GM10847 (cell line): Measurements from ENCODE around the gene QSOX1.

ENCODE experiments used
- POLR2A ChIP-seq: IDR thresholded peaks from 2 replicates; pipeline ENCODE4 v1.6.1; 2011; ENCODE audit not compliant: insufficient read length; ENCODE audit errors: extremely low read depth

The QSOX1 gene

DNA sequence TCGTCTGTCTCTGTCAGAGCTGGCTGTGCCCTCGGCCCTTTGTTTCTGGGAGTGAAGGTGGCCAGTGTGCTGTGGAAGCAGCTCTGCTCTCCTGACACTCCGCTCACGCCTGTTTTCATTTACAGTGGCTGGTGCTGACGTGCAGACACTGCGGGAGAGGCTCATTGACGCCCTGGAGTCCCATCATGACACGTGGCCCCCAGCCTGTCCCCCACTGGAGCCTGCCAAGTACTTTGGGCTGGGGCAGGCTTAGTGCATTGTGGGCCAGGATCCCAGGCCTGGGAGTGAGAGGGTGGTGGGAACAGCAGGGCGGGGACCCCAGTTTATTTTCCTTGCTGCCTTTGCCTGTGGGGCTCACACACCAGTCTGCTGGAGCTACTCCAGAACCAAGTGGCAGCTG, 21.1 kb downstream of the QSOX1 start:
- TF ChIP-seq POLR2A = no peak

DNA sequence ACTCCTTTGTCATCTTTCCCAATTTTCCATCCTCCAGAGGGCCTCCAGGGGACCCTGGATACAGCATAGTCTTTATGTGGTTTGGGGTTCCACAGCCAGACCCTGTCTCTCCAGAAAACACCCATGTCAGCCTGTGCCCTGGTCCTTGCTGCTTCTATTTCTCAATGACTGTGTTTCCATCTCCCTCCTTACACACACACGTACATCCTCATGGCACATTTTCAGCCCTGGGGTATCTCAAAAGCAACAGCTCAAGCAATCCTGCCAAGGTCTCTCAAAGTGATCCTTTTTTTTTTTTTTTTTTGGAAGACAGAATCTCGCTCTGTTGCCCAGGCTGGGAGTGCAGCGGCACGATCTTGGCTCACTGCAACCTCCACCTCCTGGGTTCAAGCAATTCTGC, 22.3 kb downstream of the QSOX1 start:
- TF ChIP-seq POLR2A = no peak

DNA sequence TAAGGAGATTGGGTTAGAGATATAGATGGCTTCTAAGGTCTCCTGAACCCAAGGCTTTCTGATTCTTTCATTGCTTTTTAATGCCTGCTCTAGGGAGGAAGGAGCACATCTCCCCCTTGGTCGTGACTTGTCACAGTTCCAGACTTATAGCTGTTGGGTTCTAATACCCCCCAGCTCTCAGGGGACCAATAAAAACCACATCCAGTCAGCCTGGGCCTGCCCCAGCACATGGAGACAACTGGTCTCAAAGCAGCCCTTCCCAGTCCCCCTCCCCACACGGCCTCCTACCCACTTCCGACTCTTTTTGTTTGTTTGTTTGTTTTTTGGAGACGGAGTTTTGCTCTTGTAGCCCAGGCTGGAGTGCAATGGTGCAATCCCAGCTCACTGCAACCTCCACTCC, 23.3 kb downstream of the QSOX1 start:
- TF ChIP-seq POLR2A = no peak

DNA sequence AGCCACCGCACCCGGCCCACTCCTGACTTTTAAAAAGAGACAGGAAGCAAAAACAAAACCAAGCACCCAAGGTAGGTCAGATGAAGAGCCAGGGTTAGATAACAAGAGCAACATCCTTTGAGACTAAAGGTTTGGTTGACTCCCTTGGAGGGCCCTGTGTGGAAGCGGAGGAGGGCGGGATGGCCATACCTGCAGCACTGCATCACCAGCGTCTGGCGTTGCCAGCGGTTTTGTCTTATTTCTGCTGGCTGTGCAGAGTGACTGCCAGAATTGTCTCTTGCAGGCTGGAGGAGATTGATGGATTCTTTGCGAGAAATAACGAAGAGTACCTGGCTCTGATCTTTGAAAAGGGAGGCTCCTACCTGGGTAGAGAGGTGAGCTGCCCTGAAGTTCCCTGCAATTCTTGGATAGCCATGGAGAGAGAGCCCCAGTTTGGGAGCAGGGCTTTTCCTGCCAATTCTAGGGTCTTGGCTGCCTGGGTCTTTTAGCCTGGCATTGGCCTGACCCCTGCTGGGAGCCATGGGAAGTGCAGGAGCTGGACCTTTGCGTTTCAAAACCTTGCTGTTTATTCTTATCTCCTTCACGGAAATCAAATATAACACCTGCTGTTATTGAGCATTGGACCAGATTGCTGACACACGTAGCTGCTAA, 24.0 kb downstream of the QSOX1 start:
- TF ChIP-seq POLR2A = no peak

DNA sequence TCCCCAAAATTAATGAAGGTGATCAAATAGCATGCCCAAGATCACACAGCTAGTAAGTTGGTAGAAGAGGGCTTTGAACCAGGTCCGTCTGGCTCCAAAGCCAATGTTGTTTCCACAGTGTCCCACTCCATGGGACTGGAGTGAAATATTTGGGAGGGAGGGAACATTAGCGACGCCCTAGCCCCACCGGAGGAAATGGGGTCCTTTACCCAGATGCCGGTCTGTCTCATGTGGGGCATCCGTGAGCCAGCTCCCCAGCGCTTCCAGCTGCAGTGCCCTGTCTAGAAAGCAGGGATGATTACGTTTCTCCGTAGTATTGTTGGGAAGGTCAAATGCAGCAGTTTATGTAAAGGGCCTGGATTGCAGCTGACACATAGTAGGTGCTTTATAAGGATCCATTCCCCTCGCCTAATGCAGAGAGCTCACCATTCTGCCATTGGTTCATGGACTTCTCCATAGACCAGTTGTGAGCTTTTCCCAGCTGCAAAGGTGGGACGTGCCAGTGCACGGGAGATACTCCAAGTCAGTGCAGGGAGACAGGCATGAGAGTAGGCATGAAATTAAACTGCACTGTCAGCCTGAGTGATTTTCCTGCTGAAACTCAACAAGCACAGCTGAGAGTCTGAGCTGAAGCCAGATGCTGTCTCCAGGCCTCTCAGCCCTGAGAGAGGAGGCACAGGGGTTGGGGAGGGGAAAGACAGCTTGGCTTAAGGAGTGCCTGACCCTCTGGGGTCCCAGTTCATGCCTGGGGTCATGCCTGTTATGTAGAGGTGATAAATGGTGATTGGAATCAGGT, 24.7 kb downstream of the QSOX1 start:
- no peak for TF ChIP-seq POLR2A

DNA sequence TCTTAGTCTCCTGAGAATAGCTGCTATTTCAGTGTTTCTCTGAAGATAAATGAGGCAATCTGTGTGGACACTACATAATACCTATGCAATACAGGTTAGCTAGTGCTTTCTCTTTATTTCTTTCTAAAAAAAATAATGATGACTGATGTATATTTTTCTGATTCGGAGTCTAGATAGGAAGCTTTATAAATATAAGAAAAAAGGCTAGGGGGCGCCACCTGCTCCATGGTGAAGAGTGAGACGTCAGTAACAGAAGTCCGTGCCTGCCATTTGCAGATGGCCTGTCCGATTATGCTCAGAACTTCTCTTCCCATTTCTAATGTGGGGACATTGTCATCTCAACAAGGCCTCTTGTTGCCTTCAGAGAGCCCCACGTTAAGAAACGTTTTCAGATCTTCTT, 26.4 kb downstream of the QSOX1 start:
- no peak for TF ChIP-seq POLR2A

DNA sequence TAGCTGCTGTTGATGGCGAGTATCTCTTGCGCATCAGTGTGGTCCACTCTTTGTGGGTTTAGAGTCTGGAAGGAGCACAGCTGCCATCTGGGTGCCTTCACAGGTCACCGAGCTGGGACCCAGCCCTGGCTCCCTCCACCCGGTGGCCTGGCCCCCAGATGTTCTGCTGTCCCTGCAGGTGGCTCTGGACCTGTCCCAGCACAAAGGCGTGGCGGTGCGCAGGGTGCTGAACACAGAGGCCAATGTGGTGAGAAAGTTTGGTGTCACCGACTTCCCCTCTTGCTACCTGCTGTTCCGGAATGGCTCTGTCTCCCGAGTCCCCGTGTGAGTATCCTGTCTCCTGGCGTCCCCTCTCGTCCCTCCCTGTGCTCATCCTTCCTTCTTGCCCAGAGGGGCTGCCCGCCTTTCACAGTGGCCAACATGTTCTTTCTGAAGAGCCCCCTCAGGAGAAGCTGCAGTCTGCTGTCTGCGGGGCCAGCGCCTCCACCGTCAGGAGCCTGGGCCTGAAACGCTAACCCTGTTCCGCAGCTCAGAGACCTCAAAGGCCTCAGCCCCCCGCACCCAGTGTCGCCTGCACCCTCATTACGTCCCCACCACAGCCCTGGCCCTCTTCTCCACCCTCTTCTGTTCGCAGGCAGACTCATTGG, 27.4 kb downstream of the QSOX1 start:
- no peak for TF ChIP-seq POLR2A

DNA sequence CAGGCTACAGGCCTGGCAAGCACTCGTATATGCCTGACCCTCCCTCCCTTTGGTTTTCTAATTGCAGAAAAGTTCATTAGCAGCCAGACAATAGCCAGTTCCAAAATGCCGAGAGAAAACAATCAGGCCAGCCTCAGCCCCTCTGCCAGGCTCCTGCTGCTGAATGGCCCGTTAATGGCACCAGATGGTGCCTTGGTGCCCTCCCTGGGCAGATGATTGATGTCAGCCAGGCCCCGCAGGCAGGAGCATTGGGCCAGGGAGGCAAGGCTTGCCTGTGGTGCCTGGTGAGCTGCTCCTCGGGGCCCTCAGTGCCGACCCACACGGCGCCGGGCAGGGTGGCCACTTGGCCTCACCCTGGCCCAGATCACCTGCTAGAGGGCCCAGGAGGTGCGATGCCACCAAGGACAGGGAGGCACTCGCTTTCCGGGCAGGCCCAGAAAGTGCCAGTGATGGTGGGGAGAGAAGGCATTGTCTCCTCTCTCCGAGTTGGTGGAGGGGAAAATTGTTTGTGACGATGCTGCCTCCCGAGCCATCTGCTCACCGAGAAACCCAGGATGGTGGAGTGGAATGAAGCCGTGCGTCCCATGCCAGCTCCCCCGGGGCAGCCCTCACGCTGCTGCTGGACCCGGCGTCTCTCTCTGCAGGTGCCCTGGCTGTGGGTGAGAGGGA, 28.1 kb downstream of the QSOX1 start:
- TF ChIP-seq POLR2A = no peak

DNA sequence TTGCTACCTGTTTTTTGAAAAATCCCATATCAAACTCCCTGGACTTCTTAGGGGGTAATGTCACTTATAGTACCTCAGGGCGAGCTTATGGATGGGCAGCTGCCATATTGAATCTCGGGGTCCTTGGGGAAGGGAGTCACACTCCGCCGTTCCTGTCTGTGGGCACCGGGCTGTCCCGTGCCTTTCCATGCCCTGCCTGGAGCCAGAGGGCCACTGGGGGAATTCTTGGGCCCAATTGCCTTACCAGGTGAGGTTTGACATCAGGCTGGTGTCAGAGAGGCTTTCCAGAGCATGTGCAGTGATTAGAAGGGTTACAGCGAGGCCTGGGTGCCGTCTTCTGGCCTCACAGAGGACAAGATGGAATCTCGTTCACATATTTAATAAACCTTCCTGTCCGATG, 28.8 kb downstream of the QSOX1 start:
- no peak for TF ChIP-seq POLR2A

DNA sequence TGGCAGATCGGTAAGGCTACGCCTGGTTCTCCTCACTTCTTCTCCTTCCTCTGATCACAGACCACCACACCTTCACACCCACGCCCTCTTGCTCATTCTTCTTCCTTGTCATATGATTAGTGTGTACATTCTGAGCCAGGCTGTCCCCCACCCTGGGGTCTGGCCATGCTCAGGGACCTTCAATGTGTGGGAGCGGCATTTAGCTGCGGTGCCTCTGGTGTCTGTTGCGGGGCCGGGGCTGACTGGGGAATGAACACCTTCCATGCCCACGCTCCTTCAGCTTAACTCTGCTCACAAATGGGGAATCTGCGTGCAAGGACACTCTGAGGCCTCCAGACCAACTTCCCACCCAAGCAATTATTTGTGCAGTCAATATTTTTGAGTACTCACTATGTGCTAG, 29.4 kb downstream of the QSOX1 start:
- TF ChIP-seq POLR2A = no peak

DNA sequence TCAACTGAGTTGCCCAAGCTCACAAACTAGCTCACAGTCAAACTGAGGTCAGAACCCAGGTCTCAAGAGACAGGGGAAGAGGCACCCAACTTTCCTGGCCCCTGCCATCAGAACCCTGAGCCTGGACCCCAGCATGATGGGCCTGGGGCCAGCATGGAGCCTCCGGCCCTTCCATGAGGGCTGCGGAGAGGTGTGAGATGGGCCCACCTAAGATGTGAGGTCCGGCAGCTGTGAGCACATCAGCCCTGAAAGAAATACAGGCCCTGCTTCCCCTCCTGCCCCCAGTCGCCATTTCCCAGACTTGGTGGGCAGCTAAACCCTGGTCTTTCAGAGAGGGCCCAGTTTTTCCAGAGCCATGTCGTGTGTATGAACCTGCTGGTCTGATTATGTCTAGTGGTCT, 30.6 kb downstream of the QSOX1 start:
- no peak for TF ChIP-seq POLR2A

DNA sequence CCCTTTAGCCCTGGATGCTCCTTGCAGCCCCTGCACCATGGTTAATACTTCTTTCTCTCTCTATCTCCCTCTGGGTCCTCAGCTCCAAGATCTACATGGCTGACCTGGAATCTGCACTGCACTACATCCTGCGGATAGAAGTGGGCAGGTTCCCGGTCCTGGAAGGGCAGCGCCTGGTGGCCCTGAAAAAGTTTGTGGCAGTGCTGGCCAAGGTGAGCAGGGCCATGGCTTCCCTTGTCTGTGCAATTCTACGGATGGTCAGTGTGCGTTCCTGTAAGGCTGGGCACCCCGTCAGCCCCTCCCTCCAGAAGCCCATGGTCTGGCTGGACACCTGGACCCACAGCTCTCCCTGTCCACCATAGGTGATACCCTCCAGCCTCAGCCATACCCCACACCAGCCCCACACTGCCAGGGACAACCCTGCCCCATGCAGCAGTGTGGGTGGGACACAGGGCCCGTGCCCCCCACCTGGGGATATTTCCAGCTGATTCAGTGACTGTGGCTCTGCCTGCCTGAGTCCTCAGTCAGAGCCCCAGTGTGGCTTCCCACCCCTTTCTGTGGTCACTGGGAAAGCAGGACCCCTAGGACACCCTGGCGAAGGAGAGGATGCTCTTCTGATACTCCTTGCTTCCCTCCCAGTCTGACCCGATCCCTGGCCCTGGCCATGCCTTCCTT, 31.4 kb downstream of the QSOX1 start:
- TF ChIP-seq POLR2A = no peak

DNA sequence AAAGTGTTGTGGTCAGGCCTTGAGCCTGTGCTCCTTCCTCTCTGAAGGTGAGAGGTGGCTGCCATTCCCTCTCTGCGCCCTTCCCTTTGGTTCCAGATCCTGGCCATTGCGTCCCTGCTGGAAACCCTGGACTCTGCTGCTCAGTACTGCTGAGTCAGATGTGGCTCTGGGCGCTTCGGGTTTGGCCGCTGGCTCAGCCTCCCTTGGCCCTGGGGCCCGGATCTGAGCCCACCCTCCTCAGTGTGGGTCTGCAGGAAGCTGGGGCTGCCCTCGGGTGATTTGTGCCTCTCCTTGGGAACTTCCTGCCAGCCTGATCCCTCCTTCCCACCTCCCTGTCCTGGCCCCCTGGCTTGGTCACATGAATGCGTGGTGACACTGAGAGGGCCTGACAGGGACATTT, 32.2 kb downstream of the QSOX1 start:
- no peak for TF ChIP-seq POLR2A

DNA sequence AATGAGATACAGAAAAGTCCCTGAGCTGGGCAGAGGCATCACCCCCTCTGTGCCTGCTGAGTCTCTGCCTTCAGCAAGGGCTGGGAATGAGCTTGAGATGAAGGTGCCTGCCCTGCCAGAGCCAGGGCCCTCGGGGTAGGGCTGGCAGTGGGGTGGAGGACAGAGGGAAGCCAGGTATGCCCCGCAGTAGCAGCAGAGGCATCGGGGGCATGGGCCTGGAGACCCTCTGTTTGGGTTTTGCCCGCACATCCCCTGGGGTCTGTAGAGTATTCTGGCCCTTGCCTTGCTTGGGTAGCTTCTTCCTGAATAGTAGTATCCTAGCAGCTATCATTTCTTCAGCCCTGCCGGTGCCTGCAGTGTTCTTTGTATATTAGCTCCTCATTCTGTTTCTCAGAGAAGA, 33.0 kb downstream of the QSOX1 start:
- no peak for TF ChIP-seq POLR2A

DNA sequence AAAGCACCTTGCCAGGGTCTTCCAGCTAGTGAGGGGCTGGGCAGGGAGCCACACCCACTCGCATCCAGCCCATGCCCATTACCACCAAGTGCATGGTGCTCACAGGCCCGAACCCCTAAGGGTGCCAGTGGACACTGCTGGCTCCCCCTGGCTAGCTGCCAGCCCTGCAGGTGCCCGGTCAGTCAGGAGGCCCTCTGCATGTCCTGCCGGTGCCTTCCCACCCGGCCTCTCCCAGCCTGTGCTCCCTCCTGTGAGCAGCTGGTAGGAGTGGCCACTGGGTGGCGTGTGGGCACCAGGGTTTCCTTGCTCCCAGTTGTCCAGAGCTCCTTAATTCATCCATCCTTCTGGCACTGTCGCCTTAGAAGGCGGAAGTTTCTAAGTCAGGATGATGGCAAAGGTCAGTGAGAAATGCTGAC, 33.4 kb downstream of the QSOX1 start:
- no peak for TF ChIP-seq POLR2A

DNA sequence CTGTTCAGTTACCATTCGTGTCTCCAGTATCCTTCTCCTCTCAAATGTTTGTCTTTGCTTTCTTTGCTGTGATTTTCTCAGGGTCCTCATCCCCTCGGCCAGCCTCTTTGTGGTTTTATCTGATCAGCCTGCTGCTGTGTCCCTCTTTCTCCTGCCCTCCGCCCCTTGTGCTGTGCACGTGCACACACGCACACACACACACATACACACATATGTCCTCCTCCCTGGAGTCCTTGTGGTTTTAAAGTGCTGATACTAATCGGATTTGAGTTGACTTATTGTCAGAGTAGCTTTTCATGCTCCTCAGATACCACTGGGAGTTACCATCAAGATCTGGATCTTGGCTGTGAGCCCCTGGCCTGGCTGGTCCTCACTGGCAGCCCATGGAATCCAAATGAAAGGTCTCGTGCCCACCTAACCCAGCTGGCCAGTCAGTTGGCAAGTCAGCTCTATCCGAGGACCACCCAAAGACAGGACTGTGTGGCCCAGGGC, 34.1 kb downstream of the QSOX1 start:
- no peak for TF ChIP-seq POLR2A

DNA sequence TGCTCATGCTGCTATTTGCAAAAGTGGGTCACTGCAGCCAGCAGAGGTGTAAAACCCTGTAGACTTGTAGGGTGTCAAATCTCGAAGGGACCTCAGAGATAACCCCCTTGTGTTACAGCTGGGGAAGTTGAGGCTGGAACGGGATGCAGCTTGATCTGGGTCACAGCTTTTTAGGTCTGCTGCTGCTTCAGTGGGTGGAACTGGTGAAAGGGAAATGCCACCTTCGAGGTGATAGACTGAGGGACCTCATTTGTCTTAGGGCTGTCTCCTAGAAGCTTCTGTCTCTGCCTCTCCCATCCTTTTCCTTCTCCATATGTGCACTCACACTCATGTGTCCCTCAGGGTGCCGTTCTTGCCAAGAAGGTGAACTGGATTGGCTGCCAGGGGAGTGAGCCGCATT, 35.4 kb downstream of the QSOX1 start:
- no peak for TF ChIP-seq POLR2A
